Activated T-cell treated with anti-CD3 and anti-CD28 coated beads, Interleukin-2, amount 50 U/mL, for 1 hour (primary cell): Measurements from ENCODE around the gene XIRP1.

Source experiments
- DNase-seq: peaks from one replicate; pipeline ENCODE4 v3.0.0-alpha.2; 2020

The XIRP1 gene

DNA sequence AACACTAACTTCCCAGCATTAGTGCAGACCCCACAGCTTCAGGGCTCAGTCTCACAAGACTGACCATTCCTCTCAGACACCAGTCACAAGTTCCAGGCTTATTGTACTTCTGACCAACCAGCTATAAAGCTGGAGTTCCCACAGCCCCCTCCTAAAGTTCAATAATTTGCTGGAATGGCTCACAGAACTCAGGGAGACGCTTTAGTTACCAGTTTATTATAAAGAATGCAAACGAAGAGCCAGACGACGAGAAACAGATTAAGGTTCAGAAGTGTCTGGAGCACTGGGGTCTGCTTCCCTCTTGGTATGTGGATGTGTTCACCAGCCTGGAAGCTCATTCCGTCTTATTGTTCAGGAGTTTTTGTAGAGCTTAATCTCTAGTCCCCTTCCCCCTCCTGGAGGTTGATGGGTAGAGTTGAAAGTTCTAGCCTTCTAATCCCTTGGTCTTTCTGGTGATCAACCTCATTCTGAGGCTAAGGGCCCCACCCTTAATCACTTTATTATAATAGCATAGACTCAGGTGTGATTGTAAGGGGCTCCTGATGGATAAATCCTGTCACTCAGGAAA, 34.2 kb downstream of the XIRP1 start:
- DNase-seq, result no peak

DNA sequence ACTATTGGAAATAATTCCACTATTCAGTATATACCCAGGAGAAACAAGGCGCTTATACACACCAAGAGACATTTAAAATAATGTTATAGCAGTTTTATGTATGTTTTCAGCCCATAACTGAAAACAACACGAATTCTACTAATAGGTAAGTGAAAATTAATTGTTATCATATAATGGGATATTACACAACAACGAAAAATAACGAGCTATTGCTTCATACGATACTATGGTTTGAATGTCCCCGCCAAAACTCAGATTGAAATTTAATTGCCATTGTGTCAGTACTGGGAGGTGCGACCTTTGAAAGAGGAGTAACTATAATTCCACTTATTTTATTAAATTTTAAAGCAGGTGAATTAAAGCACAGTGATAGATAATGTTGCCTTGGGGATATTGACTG, 35.0 kb downstream of the XIRP1 start:
- no peak for DNase-seq

DNA sequence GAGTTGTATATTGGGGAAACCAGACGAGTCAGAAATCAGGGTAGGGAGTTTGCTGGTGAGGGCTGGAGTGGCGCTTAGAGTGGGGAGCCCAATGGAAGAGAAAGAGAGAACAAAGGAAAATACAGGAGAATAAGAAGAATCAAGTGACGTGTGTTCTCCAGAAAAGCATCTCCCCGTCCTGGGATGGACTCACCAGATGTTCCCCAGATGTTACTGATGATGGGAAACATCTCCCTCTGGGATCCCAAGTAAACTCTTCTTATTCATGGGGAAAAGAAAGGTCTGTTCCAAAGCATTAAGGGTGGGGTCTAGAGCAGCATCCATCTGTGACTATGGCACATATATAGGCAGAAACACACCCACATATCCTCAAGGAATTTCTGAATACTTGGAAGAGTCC, 36.0 kb downstream of the XIRP1 start:
- DNase-seq, result no peak

DNA sequence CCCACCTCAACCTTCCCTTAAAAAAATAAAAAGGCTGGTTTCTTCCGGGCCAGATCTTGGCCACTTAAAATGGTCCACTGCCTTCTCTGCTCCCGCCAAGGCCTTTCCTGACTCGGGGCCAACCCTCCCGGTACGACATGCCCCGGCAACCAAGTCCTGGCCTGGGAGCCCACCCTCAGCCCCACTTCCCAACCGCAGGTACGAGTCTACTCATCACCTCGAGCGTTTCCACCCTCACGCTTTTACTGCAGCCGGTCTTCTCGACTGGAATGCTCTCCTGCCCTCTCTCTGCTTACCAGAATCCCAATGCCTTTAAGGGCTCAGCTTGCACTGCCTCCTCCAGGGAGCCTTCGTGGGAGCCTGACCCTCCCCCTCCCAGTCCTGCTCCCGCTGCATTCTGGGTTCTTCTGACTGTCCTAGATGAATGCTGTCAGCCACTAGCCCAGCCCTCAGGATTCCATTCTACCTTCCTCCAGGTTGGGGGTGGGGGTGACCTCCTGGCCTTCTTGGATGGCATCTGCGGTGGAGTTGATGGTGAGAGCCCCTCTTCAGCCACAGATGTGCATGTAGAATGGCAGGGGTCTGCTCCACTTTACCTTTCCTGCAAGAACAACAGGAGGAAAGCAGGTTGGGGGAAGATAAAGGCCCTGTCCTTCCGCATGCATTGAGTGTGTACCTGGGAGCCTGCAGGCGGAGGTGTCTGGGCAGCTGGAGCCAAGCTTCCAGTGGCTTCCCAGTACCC, 37.9 kb downstream of the XIRP1 start:
- DNase-seq, result no peak

DNA sequence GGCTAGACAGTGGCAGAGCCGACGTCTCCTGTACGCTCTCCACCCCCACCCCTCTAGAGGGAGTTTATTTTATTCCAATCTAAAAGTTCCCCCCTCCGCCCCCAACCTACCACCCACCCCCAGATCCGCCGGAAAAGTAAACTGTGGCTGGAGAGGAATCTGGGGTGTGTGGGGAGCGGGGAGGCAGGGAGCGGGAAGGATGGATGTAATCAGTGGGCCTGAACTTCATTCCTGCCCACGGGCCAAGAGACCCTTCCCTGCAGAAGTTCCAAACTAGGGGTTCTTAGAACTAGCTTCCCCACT, 38.5 kb downstream of the XIRP1 start:
- DNase-seq, result no peak

DNA sequence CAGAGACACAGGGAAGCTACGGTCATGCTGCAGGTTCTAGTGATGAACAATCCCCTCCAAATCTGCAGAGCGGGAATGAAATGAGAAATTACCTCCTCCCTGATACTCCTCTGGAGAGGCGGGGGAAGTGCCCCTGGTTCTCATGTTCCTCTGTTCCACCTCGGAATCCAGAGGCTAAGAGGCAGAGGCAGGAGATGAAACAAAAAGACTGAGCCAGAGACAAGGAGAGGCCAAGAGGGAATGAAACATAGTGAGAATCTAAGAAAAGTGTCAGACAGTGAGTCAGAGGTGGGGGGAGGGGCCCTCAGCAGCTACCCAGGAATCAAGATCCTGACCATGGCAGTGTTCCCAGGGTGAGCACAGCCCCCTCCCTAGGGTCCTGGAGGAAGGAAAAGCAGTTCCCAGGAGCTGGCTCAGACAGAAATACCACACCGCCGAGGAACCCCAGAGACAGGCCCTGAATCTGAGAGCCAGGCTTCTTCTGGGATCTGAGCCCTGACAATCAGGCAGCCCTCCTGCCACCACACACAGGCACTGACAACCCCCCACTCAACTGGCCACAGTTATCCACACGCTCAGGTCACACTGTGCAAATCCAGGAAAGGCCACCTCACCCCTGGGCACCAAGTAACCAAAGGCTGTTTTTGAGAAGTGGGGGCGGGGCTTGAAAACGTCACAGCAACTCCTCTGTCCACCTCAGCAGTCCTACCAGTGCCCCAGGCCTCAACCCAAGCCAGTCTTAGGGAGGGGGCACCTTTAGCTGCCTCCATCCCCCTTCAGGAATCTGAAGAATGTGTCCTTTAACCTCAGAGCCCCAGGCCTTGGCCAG, 41.4 kb downstream of the XIRP1 start:
- DNase-seq, result peak; percentile 71

DNA sequence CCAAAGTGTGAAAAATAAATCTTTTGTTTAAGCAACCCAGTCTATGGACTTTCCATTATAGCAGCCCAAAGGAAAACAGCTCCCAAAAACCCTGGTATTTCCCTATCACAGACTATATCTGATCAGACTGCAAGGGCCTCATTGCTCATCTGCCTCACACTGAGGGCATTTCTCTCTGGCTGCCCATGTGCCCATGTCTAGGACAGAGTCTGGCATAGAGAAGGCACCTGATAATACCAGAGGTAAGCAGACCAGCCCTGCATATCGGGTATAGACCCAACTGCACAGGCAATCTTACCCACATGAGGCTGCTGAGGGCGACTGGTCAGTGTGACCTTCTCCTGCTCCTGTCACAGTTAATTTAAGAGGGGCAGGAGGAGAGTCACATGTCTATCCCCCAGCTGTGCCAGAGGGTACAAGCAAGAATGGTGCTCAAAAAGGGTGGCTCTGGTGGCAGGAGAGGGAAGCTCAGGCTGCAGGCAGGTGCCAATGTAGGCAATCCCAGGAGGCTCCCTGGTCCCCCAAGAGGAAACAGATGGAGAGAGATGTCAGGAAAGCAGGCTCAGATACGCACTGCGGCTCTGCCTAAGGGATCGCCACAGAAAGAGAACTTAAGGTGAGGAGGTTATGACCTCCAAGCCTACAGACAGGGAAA, 42.1 kb downstream of the XIRP1 start:
- no peak for DNase-seq

DNA sequence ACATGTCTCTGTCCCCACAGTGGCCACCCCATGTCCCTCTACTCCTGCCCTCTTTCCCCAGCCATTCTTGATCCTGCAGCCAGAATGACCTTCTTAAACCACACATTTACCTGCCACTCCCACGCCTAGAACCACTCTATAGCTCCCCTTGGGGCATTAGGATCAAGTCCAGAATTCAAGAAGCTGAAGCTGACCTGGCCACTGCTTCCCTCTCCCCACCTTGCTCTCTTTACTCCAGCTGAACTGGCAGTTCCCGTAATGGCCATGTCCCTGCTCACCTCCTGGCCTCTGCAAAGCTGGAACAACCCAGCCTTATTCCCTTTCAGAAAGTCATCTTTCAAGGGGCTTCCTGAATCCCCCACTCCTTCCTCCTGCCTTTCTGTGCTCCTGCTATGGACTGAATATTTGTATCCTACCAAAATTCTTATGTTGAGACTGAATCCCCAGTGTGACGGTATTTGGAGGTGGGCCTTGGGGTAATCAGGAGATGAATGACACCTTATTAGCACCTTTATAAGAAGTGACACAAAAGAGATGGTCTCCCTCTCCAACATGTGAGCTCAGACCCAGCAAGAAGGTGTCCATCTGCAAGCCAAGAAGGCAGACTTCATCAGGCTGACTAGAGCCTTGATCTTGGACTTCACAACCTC, 42.8 kb downstream of the XIRP1 start:
- DNase-seq, result no peak

DNA sequence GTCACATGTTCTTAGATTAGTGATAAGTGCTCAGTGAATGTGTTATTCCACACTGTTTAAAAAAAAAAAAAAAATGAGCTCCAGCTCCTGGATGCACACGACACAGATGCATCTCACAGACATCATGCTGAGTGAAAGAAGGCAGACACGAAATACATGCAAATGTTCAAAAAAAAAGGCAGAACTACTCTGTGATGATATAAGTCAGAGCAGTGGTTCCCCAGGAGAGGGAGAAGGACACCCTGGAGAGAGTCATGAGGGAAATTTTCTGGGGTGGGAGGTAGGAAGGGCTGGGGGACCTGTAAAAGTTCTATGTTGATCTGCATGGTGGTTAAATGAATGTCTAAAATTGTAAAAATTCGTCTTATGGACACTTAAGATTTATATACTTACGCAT, 43.3 kb downstream of the XIRP1 start:
- DNase-seq, result no peak

DNA sequence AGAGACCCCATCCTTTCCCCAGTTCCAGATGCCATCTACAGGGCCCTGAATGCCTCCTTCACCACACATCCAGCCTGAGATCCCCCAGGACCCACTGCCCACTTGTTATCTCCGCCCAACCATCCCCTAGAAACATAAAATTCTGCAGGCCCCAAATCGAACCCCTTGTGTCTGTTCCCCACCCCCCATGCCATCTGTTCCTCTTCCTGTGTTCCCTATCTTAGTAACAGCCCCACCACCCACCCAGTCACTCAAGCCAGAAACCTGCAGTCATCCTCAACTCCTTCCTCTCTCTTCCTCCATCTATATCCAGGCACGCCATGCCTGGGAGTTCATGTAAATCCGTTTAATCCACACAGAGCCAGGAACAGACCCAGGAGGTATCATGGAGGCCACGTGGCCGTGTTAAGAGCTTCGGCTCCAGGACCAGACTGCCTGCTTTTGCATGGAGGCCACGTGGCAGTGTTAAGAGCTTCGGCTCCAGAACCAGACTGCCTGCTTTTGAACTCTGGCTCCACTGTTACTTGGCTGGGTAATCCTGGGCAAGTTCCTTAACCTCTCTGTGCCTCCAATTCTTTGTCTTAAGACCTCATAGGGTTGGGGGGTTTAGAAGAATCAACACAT, 43.8 kb downstream of the XIRP1 start:
- DNase-seq, result peak; percentile 40

DNA sequence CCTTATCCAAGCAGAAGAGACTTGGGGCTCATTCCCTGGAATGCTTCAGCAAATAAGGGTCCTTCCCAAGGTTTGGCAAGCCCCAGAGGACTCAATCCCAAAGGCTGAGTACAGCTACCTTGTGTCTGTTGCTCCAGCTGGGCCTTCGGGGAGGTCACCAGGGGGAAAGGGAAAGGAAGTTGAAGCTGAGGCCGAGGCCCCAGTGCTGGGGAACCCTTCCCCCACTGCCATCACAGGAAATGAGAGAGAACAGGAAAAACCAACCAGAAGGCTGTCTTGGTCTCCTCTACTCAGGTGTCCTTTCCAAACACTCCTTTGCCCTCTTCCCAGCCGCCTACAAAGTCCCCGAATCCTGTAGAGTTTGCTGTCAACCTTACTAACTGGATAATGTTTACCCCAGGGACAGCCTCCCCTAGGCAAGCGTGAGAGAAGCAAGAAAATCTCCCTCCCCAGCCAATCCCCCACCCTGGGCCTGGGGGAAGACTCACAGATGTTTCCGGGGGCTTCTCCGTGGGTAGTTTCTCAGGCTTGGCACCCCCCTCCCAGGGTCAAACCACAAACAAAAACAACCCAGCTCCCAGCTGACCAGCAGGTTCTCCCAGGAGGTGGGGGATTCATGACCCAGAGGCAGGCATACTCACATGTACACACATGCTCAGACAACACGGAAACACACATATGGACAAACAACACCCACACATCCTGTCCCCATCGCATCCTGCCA, 44.5 kb downstream of the XIRP1 start:
- peak; percentile 48 for DNase-seq

DNA sequence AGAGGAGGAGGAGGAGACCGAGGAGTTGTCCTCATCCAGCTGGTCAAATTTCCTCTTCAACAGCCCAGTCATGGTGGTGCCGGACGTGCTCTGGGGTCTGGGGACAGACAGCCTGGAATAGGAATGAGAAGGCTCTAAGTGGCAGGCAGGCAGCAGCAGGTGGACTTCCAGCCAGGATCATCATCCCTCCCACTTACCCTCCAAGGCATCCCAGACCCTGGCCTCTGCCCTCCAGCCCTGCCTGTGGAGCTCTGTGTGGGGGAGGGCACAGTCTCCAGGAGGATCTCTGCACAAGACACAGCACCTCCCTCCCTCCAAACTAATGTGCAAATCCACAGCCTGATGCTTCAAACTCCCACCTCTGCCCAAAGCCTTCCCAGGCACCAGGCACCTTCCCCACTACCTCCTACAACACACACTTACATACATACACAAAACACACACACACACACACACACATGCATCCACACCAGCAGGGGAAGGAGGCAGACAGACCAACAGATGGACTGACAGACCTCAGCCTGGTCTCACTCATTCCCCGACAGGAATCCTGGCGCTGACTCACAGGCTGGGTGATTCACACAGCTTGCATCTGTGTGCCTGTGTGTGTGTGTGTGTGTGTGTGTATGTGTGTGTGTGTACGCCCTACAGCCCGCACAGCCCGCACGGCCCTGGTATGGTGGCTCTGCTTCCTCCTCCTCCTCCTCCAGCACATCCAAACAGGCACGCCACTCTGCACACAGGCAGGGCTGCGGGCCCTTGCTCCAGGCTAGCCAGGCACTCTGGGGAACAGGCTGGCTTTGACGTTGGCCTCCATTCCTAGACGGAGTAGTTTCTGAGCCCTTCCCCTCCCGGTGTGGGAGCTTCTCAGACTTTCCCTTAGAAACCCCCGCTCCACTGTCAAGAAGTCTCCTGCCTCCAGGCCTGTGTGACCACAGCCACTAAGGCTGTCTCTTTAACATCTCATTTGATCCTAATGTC, 45.5 kb downstream of the XIRP1 start:
- DNase-seq, result peak; percentile 70

DNA sequence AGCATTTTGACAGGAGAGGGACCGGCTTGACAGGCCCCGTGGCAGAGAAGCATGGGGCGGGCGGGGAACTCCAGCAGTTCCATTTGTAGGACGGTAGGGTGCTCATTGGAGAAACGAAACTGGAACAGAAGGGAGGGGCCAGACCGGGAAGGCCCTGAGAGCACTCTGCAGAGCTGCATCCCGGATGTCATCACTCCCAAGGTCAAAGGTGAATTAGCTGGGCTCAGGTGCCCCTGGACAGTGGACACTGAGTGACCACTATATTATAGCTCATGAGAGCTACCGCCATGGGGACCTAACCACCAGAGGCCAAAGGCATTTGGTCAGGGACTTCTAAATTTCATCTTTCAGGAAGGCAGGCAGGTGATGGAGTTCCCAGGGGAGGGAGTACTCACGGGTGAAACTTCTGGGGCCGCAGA, 46.3 kb downstream of the XIRP1 start:
- DNase-seq, result no peak

DNA sequence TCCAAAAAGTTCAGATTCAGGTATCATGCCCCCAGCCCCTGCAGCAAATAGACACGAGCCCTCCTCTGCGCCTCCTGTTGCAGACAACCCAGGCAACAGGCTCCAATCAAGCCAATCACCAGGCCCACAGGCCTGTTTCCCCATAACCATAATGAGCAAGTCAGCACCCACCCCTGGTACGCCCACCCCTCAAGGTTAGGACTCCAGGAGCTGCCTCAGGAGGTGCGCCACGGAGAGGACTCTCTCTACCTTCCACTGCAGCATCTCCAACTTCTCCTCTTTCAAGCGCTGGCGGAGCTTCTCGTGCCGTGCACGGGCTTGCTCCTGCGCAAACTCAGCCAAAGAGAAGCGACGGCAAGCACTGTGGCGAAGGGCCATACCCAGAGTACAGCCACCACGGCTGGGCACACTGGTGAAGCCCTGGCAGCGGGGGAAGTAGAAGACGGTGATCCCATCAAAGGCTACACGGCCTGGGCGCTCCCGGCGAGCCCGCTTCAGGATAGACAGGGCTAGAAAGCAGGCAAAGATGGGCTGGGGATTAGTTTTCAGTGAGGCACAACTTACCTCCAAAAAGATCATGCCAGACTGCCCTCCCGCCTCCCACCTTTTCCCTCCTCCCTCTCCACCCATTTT, 47.5 kb downstream of the XIRP1 start:
- no peak for DNase-seq

DNA sequence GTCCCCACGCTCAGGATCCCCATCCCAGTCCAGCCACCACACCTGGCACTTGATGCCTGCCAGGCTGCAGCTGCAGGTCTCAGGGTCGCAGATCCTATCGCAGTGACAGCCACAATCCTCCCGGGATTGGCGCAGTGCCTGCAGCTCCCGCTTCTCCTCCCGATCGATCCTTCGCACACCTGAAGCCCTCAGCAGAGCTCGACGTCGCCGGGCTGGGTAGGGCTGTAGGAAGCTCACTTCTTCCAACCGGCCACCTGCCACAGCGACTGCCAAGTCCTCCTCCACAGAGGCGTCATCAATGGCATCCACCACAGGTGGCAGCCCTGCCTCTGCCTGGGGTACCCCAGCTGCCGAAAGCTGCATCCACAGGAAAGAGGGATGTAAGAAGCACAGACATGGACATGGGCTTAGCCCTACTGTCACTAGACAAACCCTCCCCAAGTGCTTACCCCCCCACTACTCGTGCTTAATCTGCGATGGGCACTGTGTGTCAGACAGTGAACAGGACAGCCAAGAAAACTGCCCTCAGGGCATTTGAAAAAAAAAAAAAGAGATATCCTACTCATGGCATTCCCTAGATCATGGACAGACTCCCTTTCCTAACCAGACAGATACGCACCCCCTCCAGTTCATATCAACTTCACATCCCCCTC, 48.2 kb downstream of the XIRP1 start:
- peak; percentile 49 for DNase-seq

DNA sequence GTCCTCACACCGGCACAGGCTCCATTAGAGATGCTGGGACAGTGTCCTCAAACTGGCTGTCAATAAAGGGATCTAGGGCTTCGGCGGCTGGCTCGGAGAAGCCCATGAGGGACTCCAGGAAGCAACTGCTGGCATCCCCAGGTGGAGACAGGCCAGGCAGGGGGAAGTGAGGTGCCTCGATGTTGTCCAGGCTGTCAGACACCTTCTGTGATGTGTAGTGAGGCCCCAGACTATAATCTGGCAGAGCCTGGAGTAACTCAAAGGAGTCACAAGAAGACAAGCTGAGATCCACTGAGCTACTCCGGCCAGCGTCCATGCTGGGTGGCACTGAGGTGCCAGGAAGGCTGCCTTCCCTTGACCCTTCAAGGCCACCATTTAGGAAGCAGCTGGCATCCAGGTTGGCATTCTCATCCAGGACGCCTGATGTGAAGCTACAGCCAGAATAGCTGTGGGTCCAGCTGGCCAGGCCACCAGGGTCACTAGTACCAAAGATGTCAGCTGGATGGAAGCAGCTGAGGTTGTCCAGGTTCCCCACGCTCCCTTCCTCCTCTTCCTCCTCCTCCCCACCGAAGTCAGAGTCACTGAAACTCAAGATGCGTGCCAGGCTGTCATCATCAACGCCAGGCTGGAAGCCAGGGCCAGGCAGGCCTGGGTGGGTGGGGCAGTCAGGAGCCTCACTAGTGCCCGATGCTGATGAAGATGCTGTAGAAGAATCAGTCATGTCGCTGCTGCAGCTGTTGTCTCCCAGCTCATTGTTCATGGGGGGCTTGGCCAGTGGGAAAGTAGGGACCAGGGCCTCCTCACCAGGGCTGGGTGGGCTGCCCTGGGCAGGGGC, 49.1 kb downstream of the XIRP1 start:
- DNase-seq, result peak; percentile 38

DNA sequence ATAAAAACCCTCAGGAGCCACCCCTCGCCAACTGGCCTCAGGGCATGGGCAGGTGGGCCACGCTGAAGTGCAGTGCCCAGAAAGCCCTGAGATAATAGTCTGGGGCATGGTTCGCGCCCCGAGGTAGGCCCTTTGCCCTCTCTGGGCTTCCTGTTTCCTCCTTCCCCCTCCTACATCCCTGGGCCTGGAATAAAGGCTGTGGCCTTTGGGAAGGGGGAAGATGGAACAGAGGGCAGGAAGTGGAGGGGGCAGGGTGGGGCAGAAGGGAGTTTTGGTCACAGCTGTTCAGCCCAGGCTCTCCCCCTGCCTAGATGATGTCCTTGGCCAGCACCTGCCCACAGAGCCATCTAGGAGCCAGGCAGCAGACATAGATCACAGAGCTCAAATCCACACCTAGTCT, 50.3 kb downstream of the XIRP1 start:
- DNase-seq, result no peak

DNA sequence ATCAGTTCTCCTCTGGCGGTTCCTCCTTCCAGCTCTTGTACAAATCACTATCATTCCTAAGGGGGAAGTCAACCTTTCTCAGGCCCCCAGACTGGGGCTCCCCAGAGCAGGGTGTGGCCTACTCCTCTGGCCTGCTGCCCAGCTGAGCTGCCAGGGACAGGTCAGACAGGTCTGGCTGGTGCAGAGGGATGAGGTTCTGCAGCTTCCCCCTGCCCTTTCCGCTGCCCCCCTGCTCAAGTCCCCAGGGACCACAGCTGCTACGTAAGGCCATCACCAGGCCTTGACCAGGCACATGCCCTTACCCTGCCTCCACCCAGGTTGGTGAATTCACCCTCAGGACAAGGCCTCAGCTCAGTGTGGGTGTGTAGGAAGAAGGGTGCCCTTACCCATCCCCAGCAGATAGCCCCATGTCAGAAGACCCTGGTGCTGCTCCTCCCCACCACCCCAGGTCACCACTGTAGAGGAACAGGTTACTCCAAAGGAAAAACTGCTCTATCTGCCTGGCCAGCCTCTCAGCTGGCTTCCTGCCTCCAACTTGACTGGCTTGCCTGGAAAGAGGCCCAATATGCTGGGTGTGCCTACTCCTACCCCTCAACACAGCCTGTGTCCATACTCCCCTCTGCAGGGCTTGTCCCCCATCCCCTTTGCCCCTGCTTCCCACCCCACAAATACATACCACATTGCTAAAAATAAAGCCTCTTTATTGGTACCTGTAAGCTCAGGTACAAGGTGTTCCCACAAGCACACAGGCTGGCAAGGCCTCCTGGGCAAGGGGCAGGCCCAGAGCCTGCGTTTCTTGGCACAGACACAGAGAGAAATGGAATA, 51.0 kb downstream of the XIRP1 start:
- peak; percentile 48 for DNase-seq
